ENCODE measurements around the gene BET1L. TPM values are rescaled to one million over a fixed set of nuclear protein-coding genes. Genes with fewer than 3 reads are reported as not detected.
"Not testable (repeated sequence)": the region's sequence is repeated elsewhere in the genome, so short reads cannot be mapped to it uniquely, and the experiment has no call there.

Gene BET1L
- total RNA-seq, 2 experiments from 2014 or later: 16.2 to 47.4 TPM

DNA sequence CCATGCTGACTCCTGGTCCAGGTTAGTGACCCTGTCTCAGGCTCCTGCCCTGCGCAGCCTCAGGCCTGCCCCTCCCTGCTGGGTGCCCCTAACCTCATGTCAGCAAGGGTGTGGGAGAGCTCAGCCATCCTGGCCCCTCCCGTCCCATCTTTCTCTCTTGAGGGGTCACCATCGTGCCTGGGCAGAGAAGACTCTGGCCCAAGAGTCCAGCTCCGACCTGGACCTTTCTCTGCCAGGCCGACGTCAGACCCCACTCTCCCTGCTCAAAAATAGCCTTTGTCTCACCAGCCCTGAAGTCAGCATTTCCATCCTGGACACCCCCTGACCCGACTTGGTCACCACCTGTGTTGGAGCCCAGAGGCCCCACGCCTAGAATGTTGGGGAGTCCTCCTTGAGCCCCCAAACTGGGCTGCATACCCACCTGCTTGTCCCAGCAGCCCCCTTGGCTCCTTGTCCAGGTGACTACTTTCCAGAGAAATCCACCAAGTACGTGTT is 9.4 kb downstream of the BET1L start:
- H3K9me2 ChIP-seq (ENCODE audit: insufficient read depth, low read length): no peaks in the 10 kb centered on the region
- POLR2A ChIA-PET: no interaction called here
- no peaks in the 10 kb centered on the region for H3K4me1 ChIP-seq (ENCODE audit: insufficient read depth, low read length, poor library complexity, severe bottlenecking)
- H3K79me2 ChIP-seq (ENCODE audit: insufficient read depth, low read depth, low read length): no peaks in the 10 kb centered on the region
- intact Hi-C loops (cut with micrococcal nuclease; ENCODE audit: unreplicated experiment): no loop called here
- TF ChIP-seq EZH2phosphoT487 (IDR thresholded peaks at IDR 0.05; ENCODE audit: borderline replicate concordance, low read depth, low read length): no peak
- TF ChIP-seq, protein P1, sequence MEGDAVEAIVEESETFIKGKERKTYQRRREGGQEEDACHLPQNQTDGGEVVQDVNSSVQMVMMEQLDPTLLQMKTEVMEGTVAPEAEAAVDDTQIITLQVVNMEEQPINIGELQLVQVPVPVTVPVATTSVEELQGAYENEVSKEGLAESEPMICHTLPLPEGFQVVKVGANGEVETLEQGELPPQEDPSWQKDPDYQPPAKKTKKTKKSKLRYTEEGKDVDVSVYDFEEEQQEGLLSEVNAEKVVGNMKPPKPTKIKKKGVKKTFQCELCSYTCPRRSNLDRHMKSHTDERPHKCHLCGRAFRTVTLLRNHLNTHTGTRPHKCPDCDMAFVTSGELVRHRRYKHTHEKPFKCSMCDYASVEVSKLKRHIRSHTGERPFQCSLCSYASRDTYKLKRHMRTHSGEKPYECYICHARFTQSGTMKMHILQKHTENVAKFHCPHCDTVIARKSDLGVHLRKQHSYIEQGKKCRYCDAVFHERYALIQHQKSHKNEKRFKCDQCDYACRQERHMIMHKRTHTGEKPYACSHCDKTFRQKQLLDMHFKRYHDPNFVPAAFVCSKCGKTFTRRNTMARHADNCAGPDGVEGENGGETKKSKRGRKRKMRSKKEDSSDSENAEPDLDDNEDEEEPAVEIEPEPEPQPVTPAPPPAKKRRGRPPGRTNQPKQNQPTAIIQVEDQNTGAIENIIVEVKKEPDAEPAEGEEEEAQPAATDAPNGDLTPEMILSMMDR (conservative IDR thresholded peaks at IDR 0.05; ENCODE audit: low read length): no peak
- no peak overlapping the region for H3K4me3 ChIP-seq (ENCODE audit: low read depth, low read length, poor library complexity, severe bottlenecking)
- no TSS peak for BruUV-seq (replicated peaks)
- no peaks in the 10 kb centered on the region for H3K36me3 ChIP-seq (ENCODE audit: insufficient read depth, low read length)
- no peak for DNase-seq (ENCODE audit: low spot score)
- no peak overlapping the region for H3K27ac ChIP-seq (ENCODE audit: low read depth, low read length, poor library complexity, severe bottlenecking)
- no peak overlapping the region for H3K4me2 ChIP-seq (ENCODE audit: low read length)
- H2AFZ ChIP-seq (ENCODE audit: low read length): no peak overlapping the region
- CTCF ChIA-PET (ENCODE audit: unreplicated experiment): no interaction called here
- no peaks in the 10 kb centered on the region for H3K9me3 ChIP-seq (ENCODE audit: low read length)
- no peaks in the 10 kb centered on the region for H4K20me1 ChIP-seq (ENCODE audit: insufficient read depth, low read length)

DNA sequence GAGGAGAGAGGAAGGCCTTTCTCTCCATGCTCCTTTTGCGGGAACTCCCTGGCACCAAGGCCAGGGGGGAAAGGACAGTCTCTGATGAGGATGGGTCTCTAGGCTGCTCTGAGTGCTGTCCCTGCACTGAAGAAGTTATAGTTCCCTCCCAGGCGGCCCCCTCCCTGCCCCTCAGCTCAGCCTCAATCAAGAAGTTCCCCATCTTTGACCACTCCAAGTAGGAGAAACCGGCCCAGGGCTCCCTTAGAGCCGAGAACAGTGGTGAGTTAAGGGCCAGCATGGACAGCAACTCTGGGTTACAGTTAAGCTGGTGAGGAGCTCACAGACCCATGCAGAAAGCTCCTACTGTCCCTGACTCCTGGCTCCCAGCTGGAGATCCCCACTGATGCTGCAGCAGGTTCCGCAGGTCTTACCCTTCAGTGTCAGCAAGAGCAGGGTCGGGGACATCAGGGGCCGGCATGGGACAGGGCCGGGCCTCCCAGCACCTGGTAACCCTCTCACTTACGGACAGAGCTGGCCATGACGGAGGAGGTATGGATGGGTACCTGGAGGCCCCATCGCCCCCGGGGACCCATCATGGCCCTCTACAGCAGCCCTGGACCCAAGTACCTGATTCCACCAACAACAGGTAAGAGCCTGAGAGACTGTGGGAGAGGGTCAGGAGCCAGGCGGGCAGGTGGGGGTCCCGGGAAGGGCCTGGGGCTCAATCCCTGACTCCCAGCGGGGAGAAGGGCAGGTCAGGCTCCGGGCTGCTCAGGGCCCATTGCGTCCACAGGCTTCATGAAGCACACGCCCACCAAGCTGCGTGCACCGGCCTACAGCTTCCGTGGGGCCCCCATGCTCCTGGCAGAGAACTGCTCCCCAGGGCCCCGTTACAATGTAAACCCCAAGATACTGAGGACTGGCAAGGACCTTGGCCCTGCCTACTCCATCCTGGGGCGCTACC is 10.1 kb downstream of the BET1L start:
- ChIA-PET POLR2A (no interaction called here), CTCF (ENCODE audit: unreplicated experiment) (no interaction called here)
- no TSS peak for BruUV-seq (replicated peaks)

DNA sequence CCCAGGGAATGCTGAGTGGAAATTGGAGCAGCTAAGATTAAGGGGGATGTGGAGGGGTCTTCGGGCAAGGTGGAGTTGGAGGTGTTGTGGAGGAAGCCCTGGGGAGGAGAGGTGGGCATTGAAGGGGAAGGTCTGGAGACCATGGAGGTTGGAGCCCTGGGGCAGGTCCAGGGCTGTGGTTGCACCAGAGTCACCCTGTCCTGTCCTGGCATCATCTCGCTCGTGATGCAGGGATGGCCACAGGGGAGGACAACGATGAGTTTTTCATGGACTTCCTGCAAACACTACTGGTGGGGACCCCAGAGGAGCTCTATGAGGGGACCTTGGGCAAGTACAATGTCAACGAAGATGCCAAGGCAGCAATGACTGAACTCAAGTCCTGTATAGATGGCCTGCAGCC is 13.7 kb downstream of the BET1L start:
- H3K36me3 ChIP-seq (ENCODE audit: insufficient read depth, low read length); intact Hi-C loops (cut with micrococcal nuclease; ENCODE audit: unreplicated experiment); H3K4me1 ChIP-seq (ENCODE audit: insufficient read depth, low read length, poor library complexity, severe bottlenecking); CTCF ChIA-PET (ENCODE audit: unreplicated experiment); H3K27ac ChIP-seq (ENCODE audit: low read depth, low read length, poor library complexity, severe bottlenecking); H3K4me2 ChIP-seq (ENCODE audit: low read length); H3K79me2 ChIP-seq (ENCODE audit: insufficient read depth, low read depth, low read length); H3K4me3 ChIP-seq (ENCODE audit: low read depth, low read length, poor library complexity, severe bottlenecking); H4K20me1 ChIP-seq (ENCODE audit: insufficient read depth, low read length); H3K9me3 ChIP-seq (ENCODE audit: low read length); DNase-seq (ENCODE audit: low spot score); H3K9me2 ChIP-seq (ENCODE audit: insufficient read depth, low read length); H2AFZ ChIP-seq (ENCODE audit: low read length); POLR2A ChIA-PET; BruUV-seq (replicated peaks): not testable (repeated sequence)

More for the DNA sequence above, 10.1 kb downstream of the BET1L start:
- Histone ChIP-seq H4K20me1 (ENCODE audit: insufficient read depth, low read length) (no peaks in the 10 kb centered on the region), H3K4me2 (ENCODE audit: low read length) (no peak overlapping the region), H3K9me3 (ENCODE audit: low read length) (no peaks in the 10 kb centered on the region), H3K36me3 (ENCODE audit: insufficient read depth, low read length) (no peaks in the 10 kb centered on the region), H3K4me1 (ENCODE audit: insufficient read depth, low read length, poor library complexity, severe bottlenecking) (no peaks in the 10 kb centered on the region), H3K79me2 (ENCODE audit: insufficient read depth, low read depth, low read length) (no peaks in the 10 kb centered on the region), H3K9me2 (ENCODE audit: insufficient read depth, low read length) (no peaks in the 10 kb centered on the region), H3K4me3 (ENCODE audit: low read depth, low read length, poor library complexity, severe bottlenecking) (no peak overlapping the region), H2AFZ (ENCODE audit: low read length) (no peak overlapping the region), H3K27ac (ENCODE audit: low read depth, low read length, poor library complexity, severe bottlenecking) (no peak overlapping the region)
- no peak for DNase-seq (ENCODE audit: low spot score)
- TF ChIP-seq, protein P1 (conservative IDR thresholded peaks at IDR 0.05; ENCODE audit: low read length): no peak
- TF ChIP-seq EZH2phosphoT487 (IDR thresholded peaks at IDR 0.05; ENCODE audit: borderline replicate concordance, low read depth, low read length): no peak
- intact Hi-C loops (cut with micrococcal nuclease; ENCODE audit: unreplicated experiment): no loop called here

DNA sequence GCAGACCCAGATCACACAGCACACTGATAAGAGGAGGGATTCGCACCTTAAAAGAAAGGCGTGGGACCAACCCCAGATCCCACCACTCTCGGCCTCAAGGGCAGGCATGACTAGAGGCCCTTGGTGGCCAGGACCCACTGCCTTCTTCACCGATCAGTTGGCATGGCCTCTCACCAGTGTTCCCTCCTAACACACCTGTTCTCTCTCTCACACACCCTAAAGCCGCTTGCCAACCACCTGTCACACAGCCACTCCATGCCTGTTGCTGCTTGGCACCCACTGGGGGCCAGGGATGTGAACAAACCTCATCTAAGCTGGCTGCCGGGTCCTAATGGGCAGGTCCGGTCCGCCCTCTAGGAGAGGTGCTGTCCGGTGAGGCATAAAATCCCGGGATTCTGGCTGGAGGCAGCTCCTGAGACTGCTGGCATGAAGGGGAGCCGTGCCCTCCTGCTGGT is 14.5 kb downstream of the BET1L start, which contains the start of gene SCGB1C1:
Gene SCGB1C1 (plus strand): TSS at position 405 of the 455 bp plus-strand sequence. CDS start 22 bp downstream, at position 427.
- BruUV-seq (replicated peaks); intact Hi-C loops (cut with micrococcal nuclease; ENCODE audit: unreplicated experiment): not testable (repeated sequence)

More for the DNA sequence above, 14.5 kb downstream of the BET1L start, which contains the start of gene SCGB1C1:
- H3K79me2 ChIP-seq (ENCODE audit: insufficient read depth, low read depth, low read length); H3K4me2 ChIP-seq (ENCODE audit: low read length); H3K9me3 ChIP-seq (ENCODE audit: low read length); H3K27ac ChIP-seq (ENCODE audit: low read depth, low read length, poor library complexity, severe bottlenecking); H3K9me2 ChIP-seq (ENCODE audit: insufficient read depth, low read length); H2AFZ ChIP-seq (ENCODE audit: low read length); CTCF ChIA-PET (ENCODE audit: unreplicated experiment); H3K4me3 ChIP-seq (ENCODE audit: low read depth, low read length, poor library complexity, severe bottlenecking); H3K4me1 ChIP-seq (ENCODE audit: insufficient read depth, low read length, poor library complexity, severe bottlenecking); H3K36me3 ChIP-seq (ENCODE audit: insufficient read depth, low read length); DNase-seq (ENCODE audit: low spot score); H4K20me1 ChIP-seq (ENCODE audit: insufficient read depth, low read length); POLR2A ChIA-PET: not testable (repeated sequence)

All from OCI-LY7 (cell line).